ENCODE measurements around the gene ZNF609.

ZNF609 gene

GRCh38 chr15:64687688-64688087 lies 227.3 kb downstream of the ZNF609 start:
- Histone ChIP-seq H3K36me3 (ENCODE audit: control insufficient read depth, insufficient read depth, low read length) (peaks cover 78% of the 10 kb centered on the region), H3K4me1 (ENCODE audit: control insufficient read depth, insufficient read depth, low read length) (peaks cover 26% of the 10 kb centered on the region), H3K4me3 (ENCODE audit: low read depth, low read length) (no peak overlapping the region), H3K27ac (ENCODE audit: low read depth, low read length) (peak overlapping the region; percentile 11; the same call in 1 of the 2 replicates), H3K9ac (ENCODE audit: low read length) (no peak overlapping the region), H3K9me3 (ENCODE audit: control insufficient read depth, insufficient read depth, low read depth, low read length) (no peaks in the 10 kb centered on the region), H3K27me3 (ENCODE audit: control insufficient read depth, insufficient read depth, low read length) (no peaks in the 10 kb centered on the region)

GRCh38 chr15:64688770-64689169 lies 228.4 kb downstream of the ZNF609 start:
- Histone ChIP-seq H3K9me3 (ENCODE audit: control insufficient read depth, insufficient read depth, low read depth, low read length) (no peaks in the 10 kb centered on the region), H3K4me3 (ENCODE audit: low read depth, low read length) (no peak overlapping the region), H3K9ac (ENCODE audit: low read length) (no peak overlapping the region), H3K27me3 (ENCODE audit: control insufficient read depth, insufficient read depth, low read length) (no peaks in the 10 kb centered on the region), H3K4me1 (ENCODE audit: control insufficient read depth, insufficient read depth, low read length) (peaks cover 26% of the 10 kb centered on the region), H3K27ac (ENCODE audit: low read depth, low read length) (no peak overlapping the region), H3K36me3 (ENCODE audit: control insufficient read depth, insufficient read depth, low read length) (peaks cover 80% of the 10 kb centered on the region)

DNA sequence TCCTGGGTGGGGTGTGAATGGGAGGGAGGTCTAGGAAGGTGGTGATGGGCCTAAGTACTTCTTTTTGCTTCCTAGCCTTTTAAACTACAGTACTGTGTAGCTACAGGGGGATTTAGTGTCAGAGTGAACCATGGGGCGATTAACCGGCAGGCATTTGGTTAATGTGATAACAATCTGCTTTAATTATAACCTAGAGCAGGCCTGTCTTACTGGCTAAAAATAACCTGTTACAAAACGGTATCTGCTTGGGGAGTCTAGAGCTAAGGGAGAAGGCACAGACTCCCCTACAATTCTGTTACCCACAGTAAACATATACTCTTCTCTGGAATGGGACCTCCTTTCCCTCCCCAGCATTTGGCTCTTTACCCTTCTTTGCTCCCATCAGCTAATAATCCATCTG lies 229.6 kb downstream of the ZNF609 start:
- Histone ChIP-seq H3K4me3 (ENCODE audit: low read depth, low read length) (no peak overlapping the region), H3K9ac (ENCODE audit: low read length) (no peak overlapping the region), H3K27me3 (ENCODE audit: control insufficient read depth, insufficient read depth, low read length) (no peaks in the 10 kb centered on the region), H3K9me3 (ENCODE audit: control insufficient read depth, insufficient read depth, low read depth, low read length) (no peaks in the 10 kb centered on the region), H3K36me3 (ENCODE audit: control insufficient read depth, insufficient read depth, low read length) (peaks cover 82% of the 10 kb centered on the region), H3K27ac (ENCODE audit: low read depth, low read length) (no peak overlapping the region), H3K4me1 (ENCODE audit: control insufficient read depth, insufficient read depth, low read length) (peaks cover 26% of the 10 kb centered on the region)

GRCh38 chr15:64690578-64691296 lies 230.4 kb downstream of the ZNF609 start:
- no peak overlapping the region for H3K27ac ChIP-seq (ENCODE audit: low read depth, low read length)
- no peak overlapping the region for H3K9ac ChIP-seq (ENCODE audit: low read length)
- no peaks in the 10 kb centered on the region for H3K27me3 ChIP-seq (ENCODE audit: control insufficient read depth, insufficient read depth, low read length)
- H3K4me3 ChIP-seq (ENCODE audit: low read depth, low read length), result no peak overlapping the region
- peaks cover 26% of the 10 kb centered on the region for H3K4me1 ChIP-seq (ENCODE audit: control insufficient read depth, insufficient read depth, low read length)
- H3K36me3 ChIP-seq (ENCODE audit: control insufficient read depth, insufficient read depth, low read length), result peaks cover 87% of the 10 kb centered on the region
- no peaks in the 10 kb centered on the region for H3K9me3 ChIP-seq (ENCODE audit: control insufficient read depth, insufficient read depth, low read depth, low read length)

DNA sequence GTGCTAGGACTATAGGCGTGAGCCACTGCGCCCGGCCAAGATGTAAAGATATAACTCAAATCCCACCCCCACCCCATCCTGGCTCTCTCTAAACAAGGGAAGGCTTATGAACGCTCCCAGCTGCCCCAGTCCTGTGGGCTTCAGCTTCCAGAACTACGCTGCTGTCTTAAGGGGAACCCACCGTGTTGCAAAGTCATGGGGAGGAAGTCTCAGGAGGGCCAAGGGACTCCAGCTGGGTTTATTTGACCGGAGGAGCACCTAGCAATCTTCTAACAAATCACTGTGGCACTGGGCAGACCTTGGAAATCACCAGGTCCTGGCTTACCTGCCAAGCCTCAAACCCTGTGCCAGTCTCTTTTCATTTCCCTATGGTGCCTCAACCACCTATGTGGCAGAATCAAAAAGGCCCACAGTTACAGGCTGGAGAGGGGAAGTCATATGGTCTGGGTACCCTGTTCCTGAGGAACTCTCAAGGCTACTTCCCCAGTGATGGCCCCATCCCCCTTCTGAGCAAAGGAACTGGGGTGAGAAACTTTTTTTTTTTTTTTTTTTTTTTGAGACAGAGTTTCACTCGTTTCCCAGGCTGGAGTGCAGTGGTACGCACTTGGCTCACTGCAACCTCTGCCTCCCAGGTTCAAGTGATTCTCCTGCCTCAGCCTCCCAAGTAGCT lies 231.7 kb downstream of the ZNF609 start:
- Histone ChIP-seq H3K27me3 (ENCODE audit: control insufficient read depth, insufficient read depth, low read length) (no peaks in the 10 kb centered on the region), H3K9ac (ENCODE audit: low read length) (no peak overlapping the region), H3K9me3 (ENCODE audit: control insufficient read depth, insufficient read depth, low read depth, low read length) (no peaks in the 10 kb centered on the region), H3K4me1 (ENCODE audit: control insufficient read depth, insufficient read depth, low read length) (peaks cover 28% of the 10 kb centered on the region), H3K4me3 (ENCODE audit: low read depth, low read length) (no peak overlapping the region), H3K36me3 (ENCODE audit: control insufficient read depth, insufficient read depth, low read length) (peaks cover 88% of the 10 kb centered on the region), H3K27ac (ENCODE audit: low read depth, low read length) (no peak overlapping the region)

GRCh38 chr15:64693134-64693533 lies 232.8 kb downstream of the ZNF609 start:
- Histone ChIP-seq H3K36me3 (ENCODE audit: control insufficient read depth, insufficient read depth, low read length) (peaks cover 86% of the 10 kb centered on the region), H3K27ac (ENCODE audit: low read depth, low read length) (no peak overlapping the region), H3K4me3 (ENCODE audit: low read depth, low read length) (no peak overlapping the region), H3K9ac (ENCODE audit: low read length) (no peak overlapping the region), H3K9me3 (ENCODE audit: control insufficient read depth, insufficient read depth, low read depth, low read length) (no peaks in the 10 kb centered on the region), H3K4me1 (ENCODE audit: control insufficient read depth, insufficient read depth, low read length) (peaks cover 28% of the 10 kb centered on the region), H3K27me3 (ENCODE audit: control insufficient read depth, insufficient read depth, low read length) (no peaks in the 10 kb centered on the region)

GRCh38 chr15:64694816-64695215 lies 234.4 kb downstream of the ZNF609 start:
- H3K27me3 ChIP-seq (ENCODE audit: control insufficient read depth, insufficient read depth, low read length), result no peaks in the 10 kb centered on the region
- no peak overlapping the region for H3K9ac ChIP-seq (ENCODE audit: low read length)
- H3K27ac ChIP-seq (ENCODE audit: low read depth, low read length), result no peak overlapping the region
- peaks cover 37% of the 10 kb centered on the region for H3K4me1 ChIP-seq (ENCODE audit: control insufficient read depth, insufficient read depth, low read length)
- no peak overlapping the region for H3K4me3 ChIP-seq (ENCODE audit: low read depth, low read length)
- peaks cover 74% of the 10 kb centered on the region for H3K36me3 ChIP-seq (ENCODE audit: control insufficient read depth, insufficient read depth, low read length)
- no peaks in the 10 kb centered on the region for H3K9me3 ChIP-seq (ENCODE audit: control insufficient read depth, insufficient read depth, low read depth, low read length)

DNA sequence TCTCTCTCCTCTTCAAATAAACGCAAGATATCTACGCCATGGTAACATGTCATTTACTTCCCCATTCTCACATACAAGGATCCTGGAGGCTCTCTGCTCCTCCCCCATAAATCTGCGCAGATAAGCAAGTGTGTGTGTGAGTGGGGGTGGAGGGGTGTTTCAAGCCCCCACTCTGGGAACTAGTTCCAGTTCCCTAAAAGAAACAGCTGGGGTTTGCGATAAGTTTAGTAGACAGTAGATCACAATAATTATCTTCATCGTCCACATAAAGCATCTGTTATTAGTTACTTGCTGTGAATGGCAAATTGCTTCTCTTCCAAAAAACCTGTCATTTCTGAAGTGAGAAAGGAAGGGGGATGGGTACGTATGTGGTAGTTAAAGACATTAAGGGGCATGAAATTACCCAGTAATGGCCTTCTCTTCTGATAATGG lies 235.2 kb downstream of the ZNF609 start:
- Histone ChIP-seq H3K27me3 (ENCODE audit: control insufficient read depth, insufficient read depth, low read length) (no peaks in the 10 kb centered on the region), H3K4me1 (ENCODE audit: control insufficient read depth, insufficient read depth, low read length) (peaks cover 38% of the 10 kb centered on the region), H3K36me3 (ENCODE audit: control insufficient read depth, insufficient read depth, low read length) (peaks cover 70% of the 10 kb centered on the region), H3K9ac (ENCODE audit: low read length) (no peak overlapping the region), H3K9me3 (ENCODE audit: control insufficient read depth, insufficient read depth, low read depth, low read length) (no peaks in the 10 kb centered on the region), H3K27ac (ENCODE audit: low read depth, low read length) (no peak overlapping the region), H3K4me3 (ENCODE audit: low read depth, low read length) (no peak overlapping the region)

DNA sequence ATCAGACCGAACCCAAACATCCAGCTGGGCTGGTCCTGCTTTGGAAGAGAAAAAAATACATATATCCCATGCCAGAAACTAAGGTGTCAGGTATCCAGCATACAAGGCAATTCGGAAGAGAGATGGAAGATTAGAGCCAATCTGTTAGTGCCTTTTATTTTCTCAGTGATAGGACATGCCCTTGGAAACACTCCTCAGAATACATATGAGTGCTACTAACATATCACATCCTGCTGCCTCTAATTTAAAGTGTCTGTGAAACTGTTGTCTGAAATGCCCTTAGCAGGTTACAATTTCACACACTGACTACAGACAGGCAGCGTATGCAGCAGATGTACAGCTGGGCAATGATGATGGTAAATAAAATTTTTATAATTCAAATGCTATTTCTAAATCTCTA lies 236.1 kb downstream of the ZNF609 start:
- Histone ChIP-seq H3K9me3 (ENCODE audit: control insufficient read depth, insufficient read depth, low read depth, low read length) (no peaks in the 10 kb centered on the region), H3K27me3 (ENCODE audit: control insufficient read depth, insufficient read depth, low read length) (no peaks in the 10 kb centered on the region), H3K36me3 (ENCODE audit: control insufficient read depth, insufficient read depth, low read length) (peaks cover 62% of the 10 kb centered on the region), H3K4me3 (ENCODE audit: low read depth, low read length) (no peak overlapping the region), H3K4me1 (ENCODE audit: control insufficient read depth, insufficient read depth, low read length) (peaks cover 44% of the 10 kb centered on the region), H3K9ac (ENCODE audit: low read length) (no peak overlapping the region), H3K27ac (ENCODE audit: low read depth, low read length) (no peak overlapping the region)

- H3K9me3 ChIP-seq (ENCODE audit: control insufficient read depth, insufficient read depth, low read depth, low read length), result no peaks in the 10 kb centered on the region
- H3K36me3 ChIP-seq (ENCODE audit: control insufficient read depth, insufficient read depth, low read length), result peaks cover 51% of the 10 kb centered on the region
- H3K4me3 ChIP-seq (ENCODE audit: low read depth, low read length), result no peak overlapping the region
- H3K27me3 ChIP-seq (ENCODE audit: control insufficient read depth, insufficient read depth, low read length), result no peaks in the 10 kb centered on the region
- no peak overlapping the region for H3K9ac ChIP-seq (ENCODE audit: low read length)
- peaks cover 51% of the 10 kb centered on the region for H3K4me1 ChIP-seq (ENCODE audit: control insufficient read depth, insufficient read depth, low read length)
- no peak overlapping the region for H3K27ac ChIP-seq (ENCODE audit: low read depth, low read length)
Observed at GRCh38 chr15:64697911-64698369, 237.6 kb downstream of the ZNF609 start.

- Histone ChIP-seq H3K9ac (ENCODE audit: low read length) (peak overlapping the region; percentile 92), H3K27ac (ENCODE audit: low read depth, low read length) (peak overlapping the region; percentile 91), H3K36me3 (ENCODE audit: control insufficient read depth, insufficient read depth, low read length) (peaks cover 47% of the 10 kb centered on the region), H3K27me3 (ENCODE audit: control insufficient read depth, insufficient read depth, low read length) (no peaks in the 10 kb centered on the region), H3K9me3 (ENCODE audit: control insufficient read depth, insufficient read depth, low read depth, low read length) (no peaks in the 10 kb centered on the region), H3K4me3 (ENCODE audit: low read depth, low read length) (peak overlapping the region; percentile 85), H3K4me1 (ENCODE audit: control insufficient read depth, insufficient read depth, low read length) (peaks cover 57% of the 10 kb centered on the region)
Observed at GRCh38 chr15:64698823-64699222, 238.4 kb downstream of the ZNF609 start.

Data from HUES6 (cell line).